HG03571 (cell line): ENCODE results near the gene CAMK2N1.
A peak's percentile ranks its signal among the peaks of the same experiment; 100 is the strongest.
"Not testable (repeated sequence)": the region's sequence is repeated elsewhere in the genome, so short reads cannot be mapped to it uniquely, and the experiment has no call there.

Experiments used
- ATAC-seq: cut with Tn5 transposase; IDR thresholded peaks from one replicate; pipeline ENCODE4 v1.9.1; 2021; ENCODE audit not compliant: unreplicated experiment

Gene CAMK2N1

DNA sequence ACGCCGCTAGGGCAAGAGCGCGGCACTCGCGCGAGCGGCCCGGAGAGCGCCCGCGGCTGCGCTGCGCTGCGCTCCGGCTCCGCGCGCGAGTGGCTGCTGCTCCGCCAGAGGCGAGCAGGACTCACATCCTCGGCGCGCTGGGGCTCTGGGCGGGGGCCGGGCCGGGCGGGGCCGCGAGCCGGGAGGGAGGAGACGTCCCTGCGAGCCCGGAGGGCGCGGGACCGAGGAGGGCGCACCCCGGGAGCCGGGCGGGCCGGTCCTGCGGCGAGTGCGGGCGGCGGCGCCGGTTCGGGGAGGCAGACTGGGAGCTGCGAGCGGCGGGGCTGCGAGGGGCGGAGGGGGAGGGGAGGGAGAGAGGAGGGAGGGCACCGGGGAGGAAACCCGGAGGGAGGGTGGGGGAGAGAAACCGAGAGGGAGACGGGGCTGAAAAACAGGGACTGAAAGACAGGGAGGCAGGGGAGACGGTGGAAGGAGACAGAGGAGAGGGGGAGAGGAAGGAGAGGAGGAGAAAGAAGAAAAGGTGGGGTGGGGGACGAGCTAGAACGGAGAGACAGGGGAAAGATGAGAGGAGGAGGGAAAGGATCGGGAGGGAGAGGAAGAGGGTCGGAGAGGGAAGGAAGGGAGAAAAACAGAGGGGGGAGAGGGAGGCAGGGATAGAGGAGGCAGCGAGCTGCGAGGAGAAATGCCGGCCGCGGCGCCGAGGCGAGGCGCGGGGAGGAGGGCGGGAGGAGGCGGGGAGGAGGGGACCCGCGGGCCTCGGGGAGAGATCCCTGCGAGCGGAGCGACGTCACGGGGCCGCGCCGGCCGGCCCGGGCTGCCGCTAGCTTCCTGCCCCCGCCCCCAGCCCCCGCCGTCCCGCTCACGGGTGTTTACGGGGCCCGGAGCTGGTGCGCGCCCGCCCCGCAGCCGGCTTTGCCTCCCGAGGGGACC lies at the start of gene CAMK2N1:
Gene CAMK2N1, minus strand, starts transcription at position 684 of the 930 bp plus-strand sequence. CDS start 831 bp downstream, outside the sequence.
- ATAC-seq = no peak

DNA sequence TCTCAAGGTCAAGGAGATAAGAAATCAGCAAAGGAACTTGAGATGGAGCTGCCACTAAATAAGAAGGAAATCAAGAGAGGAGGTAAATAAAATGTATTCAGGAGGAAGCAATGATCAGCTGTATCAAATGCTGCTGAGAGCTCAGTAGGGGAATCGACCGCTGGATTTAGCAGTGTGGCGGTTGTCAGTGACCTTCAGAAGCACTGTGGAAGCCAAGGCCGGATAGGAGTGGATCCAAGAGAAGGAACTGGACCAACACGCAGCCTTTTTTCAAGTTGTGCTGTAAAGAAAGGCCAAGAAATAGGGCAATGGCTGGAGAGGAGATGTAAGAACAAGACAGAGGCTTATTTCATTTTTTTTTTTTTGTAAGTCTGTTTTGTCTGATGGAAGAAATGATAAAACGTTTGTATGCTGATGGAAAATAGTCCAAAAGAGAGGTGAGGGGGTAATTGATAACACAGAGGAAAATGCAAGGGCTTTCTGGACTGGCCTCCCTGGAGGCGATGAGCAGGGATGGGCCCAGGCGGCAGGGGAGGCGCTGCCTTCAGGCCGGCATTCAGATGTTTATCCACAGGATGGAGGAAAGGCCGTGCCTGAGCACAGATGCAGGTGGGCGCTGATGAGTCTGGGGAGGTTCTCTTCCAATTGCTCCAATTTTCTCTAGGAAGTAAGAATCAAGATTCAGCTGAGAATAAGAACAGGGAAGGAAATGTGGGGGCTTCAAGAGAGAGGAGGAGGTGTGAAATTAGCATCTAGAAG lies 48.8 kb upstream of the CAMK2N1 start:
- ATAC-seq = no peak

DNA sequence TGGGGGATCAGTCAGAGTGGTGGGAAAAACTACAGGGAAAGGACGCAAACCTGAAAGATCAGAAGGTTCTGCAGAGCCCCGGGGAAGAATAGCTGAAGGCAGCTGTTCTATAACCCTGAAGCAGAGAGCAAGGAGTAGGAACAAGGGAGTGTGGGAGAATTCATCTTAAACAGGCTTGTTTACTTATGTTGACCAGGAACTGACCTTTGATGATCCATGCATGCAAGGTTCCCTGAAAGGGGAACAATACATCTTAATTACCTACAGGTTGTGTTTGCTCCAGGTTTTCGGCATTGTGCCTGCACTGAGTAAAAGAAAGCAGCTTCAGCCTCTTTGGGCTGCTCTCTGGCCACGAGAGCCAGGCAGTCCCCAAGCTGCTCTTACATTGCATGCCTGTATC lies 47.6 kb upstream of the CAMK2N1 start:
- no peak for ATAC-seq

DNA sequence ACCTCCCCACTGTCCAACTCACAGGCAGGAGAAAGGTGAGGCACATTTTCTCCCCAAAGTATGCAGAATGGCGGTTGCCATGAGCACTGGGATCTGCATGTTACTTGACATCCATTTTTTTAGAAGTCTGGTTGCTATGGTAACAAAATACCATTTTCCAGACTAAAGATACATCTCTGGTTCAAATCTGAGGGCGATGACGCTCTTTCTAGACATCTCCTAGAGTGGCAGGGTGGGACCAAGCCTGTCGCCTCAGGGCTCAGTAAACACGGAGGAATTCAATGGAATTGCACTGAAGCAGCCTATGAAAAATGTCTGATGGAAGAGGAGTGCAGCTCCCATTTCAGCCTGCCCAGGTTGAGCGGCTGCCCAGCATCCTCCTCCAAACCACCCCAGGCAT lies 44.9 kb upstream of the CAMK2N1 start:
- ATAC-seq = no peak

DNA sequence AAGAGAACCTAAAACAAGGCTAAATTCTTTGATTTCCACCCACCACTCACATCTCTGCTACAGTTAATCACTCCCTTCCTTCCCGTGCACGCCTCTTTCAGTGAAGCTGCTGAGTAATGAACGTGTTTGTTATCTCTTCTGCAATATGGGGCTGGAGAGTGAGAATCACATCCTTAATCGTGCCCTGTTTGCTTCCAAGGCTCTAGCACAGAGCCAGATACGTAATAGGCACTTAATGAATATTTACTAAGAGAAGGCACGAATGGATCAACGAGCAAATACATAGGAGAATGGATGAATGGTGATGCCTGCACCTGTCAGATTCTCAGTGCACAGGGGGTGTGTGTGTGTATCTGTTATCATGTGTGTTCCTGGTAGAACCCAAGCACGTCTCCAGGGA lies 44.3 kb upstream of the CAMK2N1 start:
- ATAC-seq = no peak

DNA sequence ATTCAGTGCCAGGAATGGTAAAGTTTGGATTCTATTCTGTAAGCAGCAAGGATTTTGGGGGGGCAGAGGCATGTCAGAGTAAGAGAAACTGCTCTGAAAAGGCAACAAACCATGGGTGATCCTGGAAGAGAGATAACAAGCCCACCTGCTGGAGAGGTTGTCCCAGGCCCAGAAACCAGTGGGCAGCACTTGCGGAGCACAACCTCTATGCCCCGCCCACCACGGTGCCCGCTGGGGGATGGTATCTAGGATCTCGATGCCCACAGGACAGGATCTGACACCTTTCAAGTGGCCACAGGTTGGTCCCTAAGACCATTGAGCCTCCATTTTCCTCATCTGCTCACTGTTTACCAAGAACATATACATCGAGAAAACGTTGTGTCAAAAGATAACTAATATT lies 42.2 kb upstream of the CAMK2N1 start:
- ATAC-seq = no peak

DNA sequence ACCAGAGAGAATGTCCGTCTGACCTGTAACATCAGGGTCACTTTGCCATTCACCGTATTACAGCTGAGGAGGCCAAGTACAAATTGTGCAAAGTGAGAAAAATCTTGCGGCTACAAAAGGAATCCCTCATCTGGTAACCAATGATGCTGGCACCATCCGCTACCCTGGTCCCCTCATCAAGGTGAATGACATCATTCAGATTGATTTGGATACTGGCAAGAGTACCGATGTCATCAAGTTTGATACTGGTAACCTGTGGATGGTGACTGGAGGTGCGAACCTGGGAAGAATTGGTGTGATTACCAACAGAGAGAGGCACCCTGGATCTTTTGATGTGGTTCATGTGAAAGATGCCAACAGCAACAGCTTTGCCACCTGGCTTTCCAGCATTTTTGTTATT lies 40.3 kb upstream of the CAMK2N1 start:
- no peak for ATAC-seq

DNA sequence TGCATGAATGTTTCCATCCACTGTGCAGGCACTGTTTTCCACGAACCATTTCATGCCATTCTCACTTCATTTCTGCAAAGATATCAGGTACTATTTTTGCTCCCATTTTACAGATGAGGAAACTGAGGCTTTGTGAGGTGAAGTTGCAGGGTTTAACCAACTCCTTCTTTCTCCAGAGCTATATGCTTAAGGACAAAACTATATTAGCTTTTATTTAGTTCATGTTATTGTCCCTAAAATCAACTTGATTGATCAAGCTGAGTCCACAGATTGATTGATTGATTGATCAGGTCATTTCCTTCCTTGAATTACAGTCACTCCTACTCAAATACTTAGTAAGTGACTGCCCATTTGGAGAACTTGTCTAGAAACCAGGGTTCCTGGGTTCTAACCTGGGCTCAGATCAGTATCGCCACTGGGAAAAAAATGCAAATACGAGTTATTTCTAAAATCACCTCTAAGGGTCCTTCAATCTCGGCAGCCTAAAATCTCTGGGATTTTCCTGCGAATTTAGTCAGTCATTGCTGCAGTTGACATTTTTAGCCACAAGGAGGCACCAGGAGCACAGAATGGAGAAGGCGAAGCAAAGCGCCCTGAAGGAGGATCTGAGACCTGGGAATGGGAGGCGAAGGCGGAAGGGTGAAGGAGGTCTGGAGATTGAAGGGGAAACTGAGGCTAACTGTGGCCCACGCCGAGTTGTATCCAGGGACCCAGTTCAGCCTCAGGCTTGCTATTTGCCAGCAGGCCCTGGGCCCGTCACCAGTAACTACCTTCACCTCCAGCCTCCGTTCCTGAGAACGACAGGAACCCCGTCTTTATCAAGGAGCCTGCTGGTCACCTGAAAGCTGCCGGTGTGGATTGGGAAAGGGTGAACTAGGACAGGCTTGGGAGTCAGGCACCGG lies 36.2 kb upstream of the CAMK2N1 start:
- ATAC-seq = no peak

DNA sequence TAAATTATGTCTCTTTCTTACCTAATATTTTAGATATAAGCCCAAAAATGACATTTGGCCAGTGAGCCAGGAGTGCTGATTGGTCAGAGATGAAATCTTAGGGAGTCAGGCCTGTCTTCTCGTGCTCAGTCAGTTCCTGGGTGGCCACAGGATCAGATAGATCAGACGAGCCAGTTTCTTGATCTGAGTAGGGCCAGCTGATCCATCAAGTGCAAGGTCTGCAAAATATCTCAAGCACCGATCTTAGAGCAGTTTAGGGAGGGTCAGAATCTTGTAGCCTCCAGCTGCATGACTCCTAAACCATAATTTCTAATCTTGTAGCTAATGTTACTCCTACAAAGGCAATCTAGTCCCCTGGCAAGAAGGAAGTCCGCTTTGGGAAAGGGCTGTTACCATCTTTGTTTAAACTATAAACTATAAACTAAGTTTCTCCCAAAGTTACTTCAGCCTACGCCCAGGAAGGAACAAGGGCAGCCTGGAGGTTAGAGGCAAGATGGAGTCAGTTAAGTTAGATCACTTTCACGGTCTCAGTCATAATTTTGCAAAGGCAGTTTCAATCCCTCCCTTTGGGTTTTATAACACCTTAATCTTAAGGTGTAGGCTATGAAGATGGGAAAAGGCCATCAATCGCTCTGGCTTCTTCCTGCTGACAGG lies 33.7 kb upstream of the CAMK2N1 start:
- ATAC-seq = not testable (repeated sequence)

DNA sequence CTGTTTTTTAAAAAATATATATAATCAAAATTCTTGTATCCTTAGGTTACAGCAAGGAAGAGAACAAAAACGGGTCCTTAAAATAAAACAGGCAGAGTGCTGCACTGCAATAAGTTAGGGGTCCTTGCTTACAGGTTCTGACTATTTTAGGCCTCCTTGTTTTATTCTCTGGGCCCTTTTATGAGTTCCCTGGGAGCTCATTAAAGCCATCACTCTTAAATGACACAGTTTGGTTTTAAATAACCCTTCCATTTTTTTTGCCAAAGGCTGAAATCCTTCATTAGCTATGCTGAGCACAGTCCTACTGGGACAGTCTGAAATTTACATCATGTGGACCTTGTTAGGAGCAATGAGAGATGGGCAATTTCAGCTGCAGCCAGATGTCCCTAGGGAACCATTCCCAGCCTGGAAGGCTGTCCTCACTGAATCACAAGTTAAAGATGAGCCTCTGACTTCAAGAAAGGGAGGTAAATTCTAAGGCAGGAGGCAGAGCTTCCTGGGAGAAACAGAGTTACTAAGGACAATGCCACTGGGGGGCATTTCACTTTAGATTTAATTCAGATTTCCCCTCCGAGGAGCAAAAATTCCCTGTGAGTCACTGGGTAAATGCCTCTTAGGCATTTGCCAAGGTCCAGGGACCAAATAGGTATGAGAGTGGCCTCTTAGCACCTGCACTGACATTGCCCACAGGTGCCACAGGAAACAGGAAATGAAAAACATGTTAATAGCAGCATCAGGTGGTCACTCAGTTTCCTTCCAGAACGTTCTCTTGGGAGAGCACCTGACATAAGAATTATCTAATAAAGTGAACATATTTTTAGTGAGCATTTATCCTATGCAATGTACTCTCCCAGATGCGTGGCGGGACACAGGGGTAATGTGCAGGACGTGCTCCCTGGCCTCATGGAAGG lies 25.8 kb upstream of the CAMK2N1 start:
- ATAC-seq = no peak

DNA sequence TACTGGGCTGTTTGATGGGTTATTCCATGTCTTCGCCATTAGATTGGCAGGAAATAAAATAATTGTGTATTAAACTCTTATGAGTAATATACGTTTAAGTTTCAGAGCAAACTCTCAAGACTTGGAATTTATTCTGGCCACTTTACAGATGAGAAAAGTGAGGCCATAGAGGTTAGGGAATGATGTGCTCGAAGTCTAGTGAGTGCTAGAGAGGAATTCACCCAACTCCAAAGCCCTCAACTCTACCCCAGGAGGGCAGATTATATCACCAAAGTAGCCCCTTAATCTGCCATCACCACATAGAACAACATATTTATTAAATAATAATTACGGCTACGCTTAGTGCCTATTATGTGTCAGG lies 22.4 kb upstream of the CAMK2N1 start:
- ATAC-seq = no peak

DNA sequence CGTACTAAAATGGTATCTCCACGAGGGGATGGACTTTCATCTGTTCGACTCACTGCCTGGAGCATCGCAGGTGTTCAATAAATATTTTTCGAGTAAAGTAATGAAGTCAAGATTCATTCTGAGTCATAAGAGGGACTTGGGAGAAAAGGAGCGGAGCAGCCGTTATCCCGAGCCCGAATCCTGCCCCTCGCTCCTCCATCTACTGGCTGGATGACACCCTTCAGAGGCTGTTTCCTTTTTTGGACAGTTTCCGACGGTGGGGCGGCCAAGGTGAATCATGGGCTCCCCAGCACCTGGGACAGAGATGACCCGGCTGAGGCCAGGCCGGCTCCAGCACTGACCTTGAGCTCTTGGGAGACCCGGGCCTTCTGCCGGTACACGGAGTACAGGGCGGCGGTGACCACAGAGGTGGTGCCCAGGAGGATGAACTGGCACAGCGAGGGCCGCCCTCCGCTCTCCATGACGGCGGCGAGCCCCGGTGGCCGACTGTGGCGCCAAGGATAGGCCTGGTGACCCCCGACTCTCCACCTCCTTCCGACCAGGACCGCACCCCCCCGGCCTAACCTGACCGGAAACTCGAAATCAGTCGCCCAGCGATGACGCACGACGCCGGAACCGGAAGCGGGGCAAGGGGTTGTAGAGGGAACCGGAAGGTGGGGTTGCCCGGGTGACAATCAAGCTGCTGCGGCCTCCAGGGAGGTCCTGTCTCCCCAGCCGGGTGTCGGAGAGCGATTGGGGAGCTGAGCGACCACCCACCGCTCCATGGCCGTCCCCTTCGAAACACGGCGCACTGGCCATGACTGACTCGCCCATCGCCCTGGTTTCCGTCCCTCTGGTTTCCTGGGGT lies 21.8 kb upstream of the CAMK2N1 start, which contains the start of gene MUL1:
Gene MUL1, minus strand, starts transcription at position 588 of the 847 bp plus-strand sequence. Its CDS starts 127 bp downstream, at position 461.
- ATAC-seq = peak; percentile 83

DNA sequence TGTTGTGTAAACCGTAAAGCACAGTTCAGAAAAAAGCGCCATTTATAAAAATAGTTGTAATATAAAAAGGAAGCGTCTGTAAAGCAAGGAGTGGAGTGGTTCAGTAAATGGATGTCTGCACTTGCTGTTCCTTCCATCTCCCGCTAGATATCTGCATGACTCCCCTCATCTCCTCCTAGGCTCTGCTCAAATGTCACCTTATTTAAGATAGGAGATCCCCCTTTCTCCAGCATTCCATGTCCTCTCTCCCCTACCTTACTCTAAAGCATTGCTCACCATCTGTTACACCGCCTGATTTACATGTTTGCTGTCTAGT lies 21.2 kb upstream of the CAMK2N1 start:
- ATAC-seq = peak; percentile 17

DNA sequence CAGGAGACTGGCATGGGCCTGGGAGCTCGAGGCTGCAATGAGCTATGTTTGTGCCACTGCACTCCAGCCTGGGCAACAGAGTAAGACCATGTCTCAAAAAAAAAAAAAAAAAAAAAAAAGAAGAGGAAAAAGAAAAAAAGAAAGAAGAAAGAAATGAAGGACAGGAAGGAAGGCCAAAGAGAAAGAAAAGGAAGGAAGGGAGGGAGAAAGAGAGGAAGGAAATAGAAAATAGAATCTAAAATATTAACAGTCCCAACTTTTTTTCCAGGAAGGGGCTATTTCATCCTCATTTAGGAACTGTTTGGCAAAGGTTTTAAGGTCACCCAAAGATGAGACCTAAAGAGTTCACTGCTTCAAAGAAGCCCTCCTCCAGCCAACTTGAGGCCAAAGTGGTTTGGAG lies 19.5 kb upstream of the CAMK2N1 start:
- no peak for ATAC-seq

DNA sequence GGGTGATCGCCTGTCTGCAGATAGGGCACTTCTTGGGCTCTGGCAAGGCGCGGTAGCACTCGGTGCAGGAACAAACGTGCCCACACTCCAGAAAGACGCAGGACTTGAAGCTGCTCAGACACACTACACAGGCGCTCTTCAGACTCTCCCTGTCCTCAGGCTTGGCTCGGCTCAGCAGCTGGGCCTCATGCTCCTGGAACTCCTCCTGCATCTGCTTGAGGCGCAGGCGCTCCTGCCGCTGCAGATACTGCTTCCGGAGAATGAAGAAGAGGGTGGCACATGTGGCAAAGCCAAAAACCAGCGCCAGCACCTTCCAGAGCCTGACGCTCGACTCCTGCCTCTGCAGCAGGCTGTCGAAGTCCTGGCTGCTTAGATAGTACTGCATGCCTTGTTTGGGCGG lies 14.7 kb upstream of the CAMK2N1 start:
- ATAC-seq = no peak

DNA sequence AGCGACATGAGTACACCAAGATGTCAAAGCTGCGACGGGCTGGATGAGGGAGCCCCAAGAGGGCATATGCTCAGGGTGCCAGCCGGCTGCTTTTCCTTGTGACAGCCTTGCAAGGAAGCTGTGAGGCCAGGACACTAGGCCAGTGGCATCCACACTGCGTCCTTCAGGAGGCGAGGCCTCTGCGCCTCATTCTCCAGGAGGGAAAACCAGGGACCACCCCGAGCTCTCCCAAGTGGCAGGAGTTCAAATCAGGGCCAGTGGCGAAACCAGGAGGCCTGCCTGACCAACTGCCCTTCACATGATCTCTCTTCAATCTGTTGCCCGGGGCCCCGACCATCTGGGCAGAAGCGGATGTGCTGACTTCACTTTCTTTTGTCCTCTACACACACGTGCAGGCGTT lies 13.7 kb upstream of the CAMK2N1 start:
- no peak for ATAC-seq

DNA sequence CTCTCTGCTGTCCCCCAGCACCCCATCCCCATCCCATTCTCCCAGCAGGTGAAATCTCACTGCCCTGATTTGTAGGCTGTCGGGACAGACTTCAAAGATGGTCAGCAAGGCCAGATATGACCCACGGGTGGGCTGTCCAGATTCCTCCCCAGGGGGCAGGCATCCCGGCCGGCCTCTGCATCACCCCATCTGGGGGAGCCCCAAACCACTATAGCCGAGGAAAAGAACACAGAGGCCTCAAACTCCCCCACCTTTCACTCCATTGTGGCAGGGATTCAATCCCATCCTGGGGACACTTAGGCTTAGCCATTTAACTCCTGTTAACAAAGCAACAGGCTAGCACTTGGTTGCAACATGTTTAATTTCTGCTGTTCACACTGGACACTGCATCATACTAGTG lies 13.1 kb upstream of the CAMK2N1 start:
- no peak for ATAC-seq

DNA sequence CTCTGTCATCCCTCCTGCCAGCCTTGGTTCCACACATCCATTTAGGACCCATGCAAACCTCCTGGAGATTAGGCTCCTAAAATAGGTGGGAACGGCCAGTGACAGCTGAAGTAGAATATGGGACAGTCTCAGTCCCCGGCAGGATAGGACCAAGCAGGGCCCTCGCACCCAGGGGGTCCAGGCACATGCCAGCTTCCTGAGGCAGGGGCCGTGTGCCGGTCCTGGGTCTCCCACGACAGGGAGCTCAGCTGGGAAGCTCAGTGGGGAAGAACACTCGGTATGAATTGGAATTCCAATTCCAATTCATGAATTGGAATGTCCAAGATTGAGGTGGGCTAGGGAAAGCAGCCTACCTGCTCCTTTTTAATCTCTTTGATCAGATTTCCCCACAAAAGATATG lies 12.1 kb upstream of the CAMK2N1 start:
- no peak for ATAC-seq

DNA sequence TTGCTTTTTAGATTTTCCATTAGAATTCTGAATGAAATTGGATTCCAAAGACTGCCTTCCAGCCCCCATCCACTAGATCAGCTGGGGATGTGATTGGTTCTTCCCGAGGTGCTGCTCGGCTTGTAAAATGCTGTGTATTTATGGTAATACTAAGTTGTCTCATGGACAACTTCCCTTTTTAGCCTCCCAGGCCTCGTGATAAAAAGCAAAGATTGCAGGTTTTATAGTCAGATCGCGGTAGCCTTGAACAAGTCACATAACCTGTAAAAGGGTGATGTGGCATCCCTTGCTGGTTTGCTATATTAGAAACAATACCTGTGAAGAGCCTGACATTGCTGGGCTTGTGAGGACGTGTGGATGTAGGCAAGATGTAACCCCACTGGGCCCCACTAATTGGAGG lies 11.5 kb upstream of the CAMK2N1 start:
- ATAC-seq = no peak
